Skin epidermis (tissue), 12 donors: ENCODE measurements around the gene STX18.

Experiments used
- H3K27ac ChIP-seq, 21 experiments: fragments of 200-600 bp; sonication (generic) in 11 of 21; one replicate each; pipeline ENCODE4 v1.5.0; 2020; ENCODE audit warnings: mild to moderate bottlenecking in 3 of 21, inconsistent platforms in 2 of 21, moderate library complexity in 2 of 21
- H3K4me3 ChIP-seq, 7 experiments: fragments of 200-600 bp; sonication (generic) in 2 of 7; one replicate each; pipeline ENCODE4 v1.5.0; 2020; ENCODE audit warnings: inconsistent platforms in 2 of 7, mild to moderate bottlenecking in 2 of 7, moderate library complexity in 1 of 7

STX18 gene

DNA sequence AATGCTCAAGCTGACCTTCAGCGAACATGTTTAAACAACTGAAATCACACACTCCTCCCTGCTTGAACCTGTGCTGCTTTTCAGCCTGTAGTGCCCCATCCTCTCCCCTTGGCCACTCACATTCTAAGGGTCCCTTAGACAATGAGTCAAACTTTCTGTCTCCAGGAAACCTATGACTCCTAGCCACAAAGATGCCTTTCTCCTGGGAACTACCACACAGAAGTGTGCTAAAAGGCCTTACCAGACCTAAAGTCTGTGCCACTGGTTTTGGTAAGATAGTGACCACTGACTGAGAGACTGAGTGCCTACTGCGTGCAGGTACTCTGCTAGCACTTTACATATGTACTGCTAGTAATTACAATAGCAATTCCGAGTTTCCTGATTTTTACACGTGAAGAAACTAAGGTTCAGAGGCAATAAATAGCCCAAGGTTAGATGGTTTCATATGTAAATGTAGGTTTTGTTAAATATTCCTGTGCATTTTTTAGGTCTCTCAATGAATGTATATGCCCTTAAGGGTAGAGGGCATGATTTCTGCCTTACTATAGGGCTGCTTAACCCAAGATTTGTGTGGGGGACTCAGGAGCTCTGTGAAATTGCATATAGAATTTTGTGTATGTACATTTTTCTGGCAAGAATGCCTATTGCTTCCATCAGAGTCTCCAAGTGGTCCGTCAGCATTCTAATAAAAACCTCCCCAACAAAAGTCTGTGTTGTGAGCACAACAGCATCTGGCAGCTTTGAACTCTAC, 83.9 kb downstream of the STX18 start:
- Histone ChIP-seq H3K27ac (no peak overlapping the region), H3K4me3 (no peak overlapping the region)

- H3K27ac ChIP-seq, result no peak overlapping the region
- H3K4me3 ChIP-seq, result no peak overlapping the region
Observed at GRCh38 chr4:4456816-4457578, 84.9 kb downstream of the STX18 start.

GRCh38 chr4:4456351-4456750, 85.5 kb downstream of the STX18 start:
- no peak overlapping the region for H3K4me3 ChIP-seq
- no peak overlapping the region for H3K27ac ChIP-seq

DNA sequence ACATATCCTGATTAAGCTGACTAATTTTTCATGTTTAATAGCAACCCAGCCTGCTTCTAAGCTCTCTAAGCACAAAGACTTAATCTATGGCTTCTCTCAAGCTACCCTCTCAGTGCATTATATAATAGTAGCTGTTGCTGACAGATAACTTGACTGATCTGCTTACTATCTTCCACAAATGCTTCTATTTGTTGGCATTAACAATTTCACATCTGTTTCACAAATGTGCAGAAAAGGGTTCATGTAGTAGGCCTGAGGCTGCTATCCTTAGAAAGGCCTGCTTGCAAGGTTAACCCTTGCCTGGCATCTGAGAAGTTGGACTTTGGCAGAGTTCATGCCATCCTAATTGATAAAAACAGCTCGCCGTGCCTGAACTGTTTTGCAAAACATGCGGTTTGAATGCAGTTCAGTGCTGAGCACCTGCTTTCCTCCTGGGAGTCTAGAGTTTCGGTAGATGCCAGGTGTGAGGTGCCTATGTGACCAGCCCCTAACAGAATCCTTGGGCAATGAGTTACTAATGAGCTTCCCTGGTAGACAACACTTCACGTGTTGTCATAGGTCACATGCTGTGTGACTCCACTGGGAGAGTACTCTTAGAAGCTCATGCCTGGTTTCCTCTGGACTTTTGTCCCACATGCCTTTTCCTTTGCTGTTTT, 86.5 kb downstream of the STX18 start:
- H3K4me3 ChIP-seq, result no peak overlapping the region
- H3K27ac ChIP-seq, result no peak overlapping the region

GRCh38 chr4:4446434-4446833, 95.4 kb downstream of the STX18 start:
- Histone ChIP-seq H3K27ac (no peak overlapping the region), H3K4me3 (no peak overlapping the region)

GRCh38 chr4:4443821-4444220, 98.0 kb downstream of the STX18 start:
- Histone ChIP-seq H3K27ac (no peak overlapping the region), H3K4me3 (no peak overlapping the region)

- H3K4me3 ChIP-seq, result no peak overlapping the region
- no peak overlapping the region for H3K27ac ChIP-seq
Observed at GRCh38 chr4:4440333-4441061, 101.4 kb downstream of the STX18 start.

DNA sequence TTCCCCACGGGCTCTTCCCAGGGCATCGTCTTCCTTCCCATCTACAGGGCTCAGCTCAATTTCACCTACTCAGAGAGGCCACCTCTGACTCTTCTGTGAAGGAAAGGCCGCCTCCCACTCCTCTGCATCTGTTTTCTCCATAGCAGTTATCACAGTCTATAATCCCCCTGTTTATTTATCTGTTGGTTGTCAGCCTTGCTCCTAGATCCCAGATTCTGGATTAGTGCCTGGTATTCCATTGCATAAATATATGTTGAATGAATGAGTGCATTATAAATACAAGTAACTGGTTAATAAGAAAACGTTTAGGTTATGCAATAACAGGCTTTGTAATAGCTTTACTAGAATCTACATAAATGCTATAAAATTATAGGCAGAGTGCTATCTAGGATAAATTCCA, 102.1 kb downstream of the STX18 start:
- Histone ChIP-seq H3K27ac (no peak overlapping the region), H3K4me3 (no peak overlapping the region)

GRCh38 chr4:4438891-4439290, 103.0 kb downstream of the STX18 start:
- Histone ChIP-seq H3K27ac (no peak overlapping the region), H3K4me3 (no peak overlapping the region)

- no peak overlapping the region for H3K4me3 ChIP-seq
- H3K27ac ChIP-seq, result no peak overlapping the region
Observed at GRCh38 chr4:4437798-4438470, 103.9 kb downstream of the STX18 start.

DNA sequence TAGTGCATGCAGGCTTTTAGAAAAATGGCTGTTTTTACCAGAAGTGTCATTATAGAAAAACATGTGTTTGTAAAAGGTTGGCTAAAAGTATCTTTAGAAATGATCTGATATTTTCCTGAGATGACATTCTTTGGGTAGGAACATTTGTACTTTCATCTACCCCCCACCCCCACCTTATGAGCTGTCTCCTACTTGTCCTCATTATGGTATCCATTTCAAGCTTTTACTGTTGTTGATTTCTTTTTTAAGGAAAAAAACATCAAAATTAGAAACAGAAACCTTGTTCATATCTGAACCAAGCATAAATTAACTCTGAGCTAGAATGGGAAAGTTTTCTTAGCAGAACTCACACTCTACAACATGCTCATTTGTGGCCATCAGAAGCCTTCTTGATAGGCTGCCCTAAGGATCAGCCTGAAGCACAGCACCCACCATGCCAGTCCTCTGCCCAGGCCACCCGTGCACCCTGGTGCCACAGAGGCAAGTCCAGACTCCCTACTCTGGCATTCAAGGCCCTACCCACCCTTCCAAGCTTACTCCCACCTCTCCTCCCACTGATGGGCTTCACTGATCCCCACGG, 105.5 kb downstream of the STX18 start:
- no peak overlapping the region for H3K27ac ChIP-seq
- H3K4me3 ChIP-seq, result no peak overlapping the region

- H3K4me3 ChIP-seq, result no peak overlapping the region
- no peak overlapping the region for H3K27ac ChIP-seq
Observed at GRCh38 chr4:4433941-4434340, 107.9 kb downstream of the STX18 start.

DNA sequence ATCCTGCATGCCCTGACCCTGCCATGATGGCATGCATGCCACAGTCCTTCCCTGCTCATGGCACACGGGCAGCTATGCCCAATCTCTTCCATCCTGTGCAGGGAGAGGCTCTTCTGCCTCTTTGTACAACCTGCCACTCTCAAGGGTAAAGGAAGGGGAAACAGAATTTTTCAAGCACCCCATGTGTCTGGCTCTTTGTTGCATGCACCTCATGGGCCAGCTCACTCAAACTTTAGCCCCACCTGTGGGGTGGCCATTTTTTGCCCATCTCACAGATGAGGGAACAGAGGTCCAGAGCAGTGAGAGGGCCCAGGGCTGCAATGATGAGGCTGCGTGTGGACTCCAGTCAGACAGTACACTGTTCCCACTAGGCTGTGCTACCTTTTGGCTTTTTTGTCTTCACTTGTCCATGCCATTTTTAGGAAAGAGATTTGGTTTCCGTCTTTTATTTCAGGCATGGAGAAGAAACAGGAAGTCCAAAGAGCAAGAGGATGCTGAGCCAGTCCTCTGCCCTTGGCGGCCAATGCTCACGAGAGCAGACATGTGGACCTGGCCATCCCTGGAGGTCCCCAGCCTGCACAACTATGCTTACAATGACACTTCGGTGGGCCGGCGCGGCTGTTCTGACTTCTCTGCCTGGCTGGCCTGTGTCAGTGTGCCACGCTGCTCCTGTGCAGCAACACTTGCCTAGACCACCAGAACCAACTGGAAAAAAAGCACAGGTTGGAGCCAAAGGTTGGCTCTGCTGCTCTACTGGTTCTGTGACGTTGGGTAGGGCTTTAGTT, 109.3 kb downstream of the STX18 start:
- Histone ChIP-seq H3K4me3 (no peak overlapping the region), H3K27ac (no peak overlapping the region)

DNA sequence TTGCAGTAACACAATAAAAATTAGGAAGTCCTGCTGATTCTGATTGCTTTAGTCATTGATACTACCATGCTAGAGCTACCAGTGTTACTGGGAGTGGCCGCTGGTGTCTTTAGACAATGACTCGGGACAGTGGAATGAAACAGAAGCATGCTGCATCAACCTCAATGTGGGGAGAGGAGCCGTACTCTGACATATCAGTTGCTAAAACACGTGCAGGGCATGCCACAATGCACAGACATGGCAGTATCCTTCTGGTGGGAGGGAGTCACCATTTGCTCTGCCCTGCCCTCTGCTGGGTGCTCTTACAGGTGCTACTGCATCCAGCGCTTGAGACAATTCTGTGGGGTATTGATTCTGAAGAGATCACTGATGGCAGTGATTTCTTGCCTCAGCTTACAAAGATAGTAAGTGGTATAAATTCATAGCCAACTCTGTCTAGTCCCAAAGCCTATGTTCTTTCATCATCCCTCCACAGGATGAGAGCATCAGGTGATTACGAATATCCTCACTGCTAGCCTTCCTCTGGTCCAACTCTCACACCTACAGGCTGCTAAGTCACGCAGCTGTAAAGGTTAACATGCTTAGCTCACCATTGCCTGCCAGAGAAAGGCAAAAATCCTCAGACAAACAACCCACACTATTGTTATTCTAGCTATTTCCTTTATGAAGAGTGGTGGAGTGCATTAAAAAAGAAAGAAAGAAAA, 111.2 kb downstream of the STX18 start:
- no peak overlapping the region for H3K27ac ChIP-seq
- no peak overlapping the region for H3K4me3 ChIP-seq

- no peak overlapping the region for H3K27ac ChIP-seq
- H3K4me3 ChIP-seq, result no peak overlapping the region
Observed at GRCh38 chr4:4428966-4429875, 112.6 kb downstream of the STX18 start.

- no peak overlapping the region for H3K4me3 ChIP-seq
- no peak overlapping the region for H3K27ac ChIP-seq
Observed at GRCh38 chr4:4427886-4428285, 114.0 kb downstream of the STX18 start.
